SU-DHL-6 (cell line): ENCODE measurements around the gene BRINP2.

ENCODE experiments used
- CTCF ChIP-seq: fragments of 200-600 bp; sonication (generic); IDR thresholded peaks from one replicate; pipeline ENCODE4 v1.5.1; 2017; ENCODE audit warnings: antibody characterized with exemption, mild to moderate bottlenecking, low read length, moderate library complexity; ENCODE audit not compliant: insufficient read depth, poor library complexity, severe bottlenecking
- EZH2phosphoT487 ChIP-seq: fragments of 200-600 bp; sonication (generic), shearing (Covaris generic); conservative IDR thresholded peaks from 2 replicates; pipeline ENCODE4 v1.6.1; 2018; ENCODE audit warnings: mild to moderate bottlenecking, antibody characterized with exemption, low read length, moderate library complexity, mixed read lengths

DNA sequence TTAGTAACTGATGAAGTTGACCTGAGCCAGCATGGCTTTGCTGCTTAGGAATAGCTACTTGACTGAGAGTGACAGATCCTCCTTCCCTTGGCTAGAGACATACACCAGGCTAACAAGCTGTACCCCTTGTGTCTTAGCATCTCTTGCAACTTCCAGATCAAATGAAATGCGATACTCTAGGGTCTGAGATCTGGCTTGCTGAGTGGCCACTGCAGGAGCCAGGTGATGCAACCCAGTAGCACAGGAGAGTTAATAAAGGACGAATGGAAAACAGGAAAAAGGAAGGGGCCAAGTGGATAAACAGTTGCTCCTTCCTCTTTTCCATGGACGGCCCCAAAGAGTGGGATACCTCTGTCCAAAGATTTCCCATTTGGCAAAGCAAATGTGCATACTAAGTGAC, 44.5 kb upstream of the BRINP2 start:
- TF ChIP-seq CTCF: no peak
- TF ChIP-seq EZH2phosphoT487: no peak
